SKM-1 treated with dmso at 0.1 percent for 144 hours (cell line): ENCODE data around the gene TM2D1.
A peak's percentile ranks its signal among the peaks of the same experiment; 100 is the strongest.
"Not testable (repeated sequence)": the region's sequence is repeated elsewhere in the genome, so short reads cannot be mapped to it uniquely, and the experiment has no call there.

Experiments
- DNase-seq: peaks from one replicate; lab custom pipeline; 2025; ENCODE audit not compliant: unreplicated experiment; lab: John Stamatoyannopoulos, UW

The TM2D1 gene

GRCh38 chr1:61724813-61725694 lies at the start of gene TM2D1:
Gene TM2D1, minus strand, starts transcription at chr1:61725141. Its CDS starts 21 bp downstream, at chr1:61725120.
- peak; percentile 93 for DNase-seq

GRCh38 chr1:61770131-61770530 lies 45.2 kb upstream of the TM2D1 start:
- DNase-seq, result no peak

GRCh38 chr1:61757950-61758349 lies 33.0 kb upstream of the TM2D1 start:
- no peak for DNase-seq

- no peak for DNase-seq
Measured at GRCh38 chr1:61756773-61757172, 31.8 kb upstream of the TM2D1 start.

GRCh38 chr1:61754545-61754944 lies 29.6 kb upstream of the TM2D1 start:
- no peak for DNase-seq

- no peak for DNase-seq
Measured at GRCh38 chr1:61753998-61754508, 29.1 kb upstream of the TM2D1 start.

- DNase-seq, result no peak
Measured at GRCh38 chr1:61752921-61753389, 28.0 kb upstream of the TM2D1 start.

GRCh38 chr1:61749574-61749973 lies 24.6 kb upstream of the TM2D1 start:
- no peak for DNase-seq

GRCh38 chr1:61748566-61748965 lies 23.6 kb upstream of the TM2D1 start:
- no peak for DNase-seq

- no peak for DNase-seq
Measured at GRCh38 chr1:61746813-61747212, 21.9 kb upstream of the TM2D1 start.

- DNase-seq, result no peak
Measured at GRCh38 chr1:61743716-61744580, 19.0 kb upstream of the TM2D1 start.

- DNase-seq, result no peak
Measured at GRCh38 chr1:61743431-61743705, 18.4 kb upstream of the TM2D1 start.

- no peak for DNase-seq
Measured at GRCh38 chr1:61742620-61743430, 17.9 kb upstream of the TM2D1 start.

GRCh38 chr1:61741711-61742619 lies 17.0 kb upstream of the TM2D1 start, which contains the start of gene PATJ:
Gene PATJ, plus strand, starts transcription at chr1:61742480. Its CDS starts 20,413 bp downstream, at chr1:61762893.
- DNase-seq, result peak; percentile 22

- no peak for DNase-seq
Measured at GRCh38 chr1:61740751-61741700, 16.1 kb upstream of the TM2D1 start.

- DNase-seq, result no peak
Measured at GRCh38 chr1:61732726-61733125, 7.8 kb upstream of the TM2D1 start.

- DNase-seq, result not testable (repeated sequence)
Measured at GRCh38 chr1:61730679-61731078, 5.7 kb upstream of the TM2D1 start.

- no peak for DNase-seq
Measured at GRCh38 chr1:61727544-61727943, 2.6 kb upstream of the TM2D1 start.

- no peak for DNase-seq
Measured at GRCh38 chr1:61724506-61724812, 482 bp downstream of the TM2D1 start.
